Subcutaneous adipose tissue (tissue), 4 donors: ENCODE measurements around the gene IL4R. TPM values are rescaled to one million over a fixed set of nuclear protein-coding genes. Genes with fewer than 3 reads are reported as not detected.

ENCODE experiments used
- CTCF ChIP-seq: fragments of 450-650 bp; IDR thresholded peaks from one replicate; pipeline ENCODE4 v1.5.1; 2016; ENCODE audit warnings: low read depth, mild to moderate bottlenecking, control low read depth, antibody characterized with exemption, moderate library complexity
- total RNA-seq, 4 donors: library from RNA; depleted of rRNA; stranded (reverse); fragments of >200 nt; gene quantifications; one replicate each; pipeline ENCODE4 v1.1.0, GENCODE V29; 2016

IL4R gene
- total RNA-seq, 4 donors from 2014 or later, result 14.7 to 37.3 (median 30.4) TPM

GRCh38 chr16:27270349-27270748 lies 43.4 kb upstream of the IL4R start:
- TF ChIP-seq CTCF, result no peak

- no peak for TF ChIP-seq CTCF
Observed at GRCh38 chr16:27272076-27272475, 41.7 kb upstream of the IL4R start.

GRCh38 chr16:27273330-27273669 lies 40.5 kb upstream of the IL4R start:
- TF ChIP-seq CTCF, result no peak

- TF ChIP-seq CTCF, result no peak
Observed at GRCh38 chr16:27273670-27274423, 39.9 kb upstream of the IL4R start.

DNA sequence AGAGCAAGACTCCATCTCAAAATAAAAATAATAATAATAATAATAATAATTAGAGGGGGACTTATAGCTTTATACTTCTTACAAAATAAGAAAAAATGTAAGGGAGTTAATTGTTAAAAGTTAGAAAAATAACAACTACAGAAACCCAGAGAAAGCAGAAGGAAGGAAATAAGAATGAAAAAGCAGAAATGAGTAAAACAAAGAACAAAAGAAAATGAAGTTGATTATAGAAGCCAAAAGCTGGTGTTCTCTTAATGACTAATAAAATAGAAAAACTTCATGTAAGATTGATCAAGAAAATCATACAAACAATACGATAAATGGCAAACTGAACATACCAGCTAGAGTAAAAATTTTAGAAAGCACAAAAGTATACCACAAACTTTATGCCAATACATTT lies 38.4 kb upstream of the IL4R start:
- TF ChIP-seq CTCF, result no peak

DNA sequence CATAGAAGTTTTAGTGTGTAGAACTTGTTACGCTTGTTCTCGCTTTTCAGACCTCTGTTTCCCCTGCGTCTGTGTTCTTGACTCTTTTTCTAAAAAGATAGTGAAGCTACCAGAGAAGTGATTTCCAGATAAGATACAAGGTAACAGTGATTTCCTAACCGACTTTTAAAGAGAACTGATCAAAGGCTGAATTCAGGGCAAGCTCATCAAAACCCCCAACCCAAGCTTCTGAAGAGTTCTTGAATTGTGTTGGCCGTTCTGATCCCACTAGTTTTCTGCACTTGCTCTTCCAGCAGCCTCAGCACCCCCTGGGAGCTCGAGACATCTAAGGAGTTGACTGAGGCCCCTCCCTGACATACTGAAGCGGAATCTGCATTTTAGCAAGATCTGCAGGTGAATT lies 32.5 kb upstream of the IL4R start:
- no peak for TF ChIP-seq CTCF

DNA sequence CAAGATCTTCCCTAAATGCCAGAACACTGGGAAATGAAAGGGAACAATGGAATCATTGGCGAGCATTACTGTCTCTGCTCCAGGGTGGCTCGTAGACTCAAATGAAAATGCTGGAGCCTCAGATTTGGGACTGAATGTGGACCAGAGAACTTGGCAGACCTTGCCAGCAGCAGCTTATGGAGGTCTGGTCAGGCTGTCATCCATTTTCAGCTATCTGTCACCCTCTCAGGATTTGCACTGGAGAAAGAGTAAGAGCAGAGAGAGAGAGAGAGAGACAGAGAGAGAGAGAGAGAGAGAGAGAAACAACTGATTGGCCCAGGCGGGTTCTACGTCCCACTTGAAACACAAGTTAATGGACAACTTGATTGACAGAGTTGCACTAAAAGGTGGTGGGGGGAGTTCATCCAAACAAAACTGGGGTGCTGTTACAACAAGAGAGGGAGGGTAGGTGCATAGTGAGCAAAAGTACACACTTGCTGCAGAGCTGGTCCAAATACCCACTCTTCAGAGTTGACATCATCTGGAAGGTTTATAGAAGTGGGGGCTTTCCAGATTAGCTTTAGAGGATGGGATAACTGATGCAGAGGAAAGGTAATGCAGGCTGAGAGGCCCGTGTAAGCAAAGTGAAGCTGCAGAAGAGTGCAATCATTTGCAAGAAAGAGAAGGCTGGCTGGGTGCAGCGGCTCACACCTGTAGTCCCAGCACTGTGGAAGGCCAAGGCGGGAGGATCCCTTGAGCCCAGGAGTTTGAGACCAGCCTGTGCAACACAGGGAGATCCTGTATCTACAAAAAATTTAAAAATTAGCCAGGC lies 28.7 kb upstream of the IL4R start:
- TF ChIP-seq CTCF, result no peak
